ENCODE results near the gene BLOC1S1.
A peak's percentile ranks its signal among the peaks of the same experiment; 100 is the strongest.

BLOC1S1 gene

GRCh38 chr12:55729819-55730818 is 14.3 kb downstream of the BLOC1S1 start:
- in situ Hi-C loops (cut with HindIII; ENCODE audit: low sequenced_read_pairs): no loop called here
- TF ChIP-seq CTCF (IDR thresholded peaks at IDR 0.05; ENCODE audit: low read depth, low read length, missing control alignments): no peak
- no peak for DNase-seq (ENCODE audit: low read depth)
- peak overlapping the region; percentile 89 for H3K4me3 ChIP-seq (ENCODE audit: low read depth, low read length)

GRCh38 chr12:55732288-55732687 is 16.4 kb downstream of the BLOC1S1 start:
- TF ChIP-seq CTCF (IDR thresholded peaks at IDR 0.05; ENCODE audit: low read depth, low read length, missing control alignments): no peak
- H3K4me3 ChIP-seq (ENCODE audit: low read depth, low read length): no peak overlapping the region
- in situ Hi-C loops (cut with HindIII; ENCODE audit: low sequenced_read_pairs): no loop called here
- no peak for DNase-seq (ENCODE audit: low read depth)

GRCh38 chr12:55733021-55733555 is 17.2 kb downstream of the BLOC1S1 start:
- in situ Hi-C loops (cut with HindIII; ENCODE audit: low sequenced_read_pairs): no loop called here
- TF ChIP-seq CTCF (IDR thresholded peaks at IDR 0.05; ENCODE audit: low read depth, low read length, missing control alignments): no peak
- no peak overlapping the region for H3K4me3 ChIP-seq (ENCODE audit: low read depth, low read length)
- no peak for DNase-seq (ENCODE audit: low read depth)

GRCh38 chr12:55733858-55734257 is 18.0 kb downstream of the BLOC1S1 start:
- no peak overlapping the region for H3K4me3 ChIP-seq (ENCODE audit: low read depth, low read length)
- in situ Hi-C loops (cut with HindIII; ENCODE audit: low sequenced_read_pairs): no loop called here
- TF ChIP-seq CTCF (IDR thresholded peaks at IDR 0.05; ENCODE audit: low read depth, low read length, missing control alignments): no peak
- no peak for DNase-seq (ENCODE audit: low read depth)

GRCh38 chr12:55734595-55734994 is 18.7 kb downstream of the BLOC1S1 start:
- TF ChIP-seq CTCF (IDR thresholded peaks at IDR 0.05; ENCODE audit: low read depth, low read length, missing control alignments): no peak
- in situ Hi-C loops (cut with HindIII; ENCODE audit: low sequenced_read_pairs): no loop called here
- no peak overlapping the region for H3K4me3 ChIP-seq (ENCODE audit: low read depth, low read length)

GRCh38 chr12:55736076-55736475 is 20.2 kb downstream of the BLOC1S1 start:
- in situ Hi-C loops (cut with HindIII; ENCODE audit: low sequenced_read_pairs): no loop called here
- H3K4me3 ChIP-seq (ENCODE audit: low read depth, low read length): no peak overlapping the region
- TF ChIP-seq CTCF (IDR thresholded peaks at IDR 0.05; ENCODE audit: low read depth, low read length, missing control alignments): no peak
- no peak for DNase-seq (ENCODE audit: low read depth)

More at GRCh38 chr12:55734595-55734994, 18.7 kb downstream of the BLOC1S1 start:
- DNase-seq (ENCODE audit: low read depth): no peak

Measured in astrocyte of the cerebellum (primary cell).